ENCODE measurements around the gene SSH2. TPM values are rescaled to one million over a fixed set of nuclear protein-coding genes. Genes with fewer than 3 reads are reported as not detected.
A peak's percentile ranks its signal among the peaks of the same experiment; 100 is the strongest.

The SSH2 gene
- total RNA-seq, 1 experiment from 2014 or later = 8.5 TPM

GRCh38 chr17:29595943-29596774 is 333.9 kb downstream of the SSH2 start:
- TF ChIP-seq CTCF (conservative IDR thresholded peaks at IDR 0.05; ENCODE audit: low read depth, low read length) = no peak
- no peak for TF ChIP-seq EZH2phosphoT487 (IDR thresholded peaks at IDR 0.05; ENCODE audit: borderline replicate concordance, low read length)
- no peak for TF ChIP-seq EZH2 (IDR thresholded peaks at IDR 0.05; ENCODE audit: low read length, unreplicated experiment)

DNA sequence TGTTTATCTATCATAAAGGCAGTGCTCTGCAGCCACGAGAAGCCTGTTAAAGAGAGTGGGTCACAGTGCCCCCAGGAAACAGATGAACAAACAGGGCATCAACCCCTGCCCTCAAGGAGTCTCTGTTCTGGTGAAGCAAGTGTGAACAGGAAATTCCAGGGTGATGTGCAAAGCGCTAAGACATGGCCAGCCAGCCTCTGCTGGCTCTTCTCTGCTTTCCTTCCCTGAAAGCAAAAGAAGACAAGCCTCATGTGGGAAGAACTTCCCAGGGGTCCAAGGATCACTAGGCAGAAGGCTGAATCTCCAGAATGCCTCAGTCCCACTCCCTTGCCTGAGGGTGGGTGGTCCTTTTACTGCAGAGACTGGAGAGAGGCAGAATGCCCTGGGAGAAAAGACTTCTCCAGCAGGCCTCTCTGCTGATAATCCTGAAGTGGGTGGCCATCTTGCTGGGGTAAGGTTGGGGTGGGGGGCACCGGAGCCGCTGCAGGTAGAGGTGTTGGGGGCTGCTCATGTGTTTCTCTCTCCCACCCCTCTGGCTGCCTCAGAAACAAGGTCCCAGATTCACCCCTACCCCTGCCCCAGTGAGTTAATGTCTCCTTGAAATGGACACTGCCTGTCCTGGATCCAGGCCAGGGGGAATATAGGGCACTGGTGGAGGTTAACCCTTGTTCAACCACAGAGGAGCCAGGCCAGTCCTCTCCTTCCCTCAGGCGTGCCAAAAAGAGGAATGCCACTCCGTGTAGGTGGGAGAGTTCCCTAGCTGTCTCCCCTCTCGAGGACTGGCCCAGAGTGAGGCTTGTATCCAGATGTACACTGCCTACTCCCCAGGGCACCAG is 334.7 kb downstream of the SSH2 start:
- Histone ChIP-seq H3K9ac (ENCODE audit: low read length) (no peak overlapping the region), H3K27ac (ENCODE audit: low read length) (no peak overlapping the region)
- intact Hi-C loops (cut with micrococcal nuclease) = no loop called here

More at GRCh38 chr17:29595943-29596774, 333.9 kb downstream of the SSH2 start:
- Histone ChIP-seq H3K9ac (ENCODE audit: low read length) (no peak overlapping the region), H3K9me3 (ENCODE audit: low read length) (no peaks in the 10 kb centered on the region), H3K4me3 (ENCODE audit: low read length) (no peak overlapping the region), H3K4me1 (ENCODE audit: insufficient read depth, low read length) (peaks cover 33% of the 10 kb centered on the region), H3K36me3 (ENCODE audit: low read depth, low read length) (no peaks in the 10 kb centered on the region), H3K79me2 (ENCODE audit: low read length) (peaks cover 8% of the 10 kb centered on the region; the same call in 1 of the 2 replicates), H3K4me2 (ENCODE audit: low read length) (no peak overlapping the region), H2AFZ (ENCODE audit: low read length) (no peak overlapping the region), H3K27me3 (ENCODE audit: low read length) (no peaks in the 10 kb centered on the region), H3F3A (ENCODE audit: low read length, unreplicated experiment) (no peaks in the 10 kb centered on the region), H3K9me2 (replicated peaks; ENCODE audit: low read length) (no peaks in the 10 kb centered on the region), H3K27ac (ENCODE audit: low read length) (no peak overlapping the region), H4K20me1 (ENCODE audit: low read length) (no peaks in the 10 kb centered on the region)
- no peak for ATAC-seq
- ChIA-PET POLR2A (ENCODE audit: unreplicated experiment) (no interaction called here), CTCF (interaction anchor here (0.8 kb wide), 1 partner anchor 21 kb away, joined by 3 read pairs; no protein-coding TSS in a partner anchor)
- no peak for DNase-seq
- intact Hi-C loops (cut with micrococcal nuclease) = no loop called here
- no TSS peak for BruUV-seq (replicated peaks)

More for the DNA sequence above, 334.7 kb downstream of the SSH2 start:
- H3K27me3 ChIP-seq (ENCODE audit: low read length) = no peaks in the 10 kb centered on the region
- no peak overlapping the region for H3K4me3 ChIP-seq (ENCODE audit: low read length)
- no peaks in the 10 kb centered on the region for H3K9me2 ChIP-seq (replicated peaks; ENCODE audit: low read length)
- BruUV-seq (replicated peaks) = no TSS peak
- CTCF ChIA-PET = interaction anchor here (0.8 kb wide), 1 partner anchor 22 kb away, joined by 3 read pairs; no protein-coding TSS in a partner anchor
- TF ChIP-seq CTCF (conservative IDR thresholded peaks at IDR 0.05; ENCODE audit: low read depth, low read length) = no peak
- TF ChIP-seq EZH2phosphoT487 (IDR thresholded peaks at IDR 0.05; ENCODE audit: borderline replicate concordance, low read length) = no peak
- no peak for TF ChIP-seq EZH2 (IDR thresholded peaks at IDR 0.05; ENCODE audit: low read length, unreplicated experiment)
- no peak for ATAC-seq
- no peaks in the 10 kb centered on the region for H3K9me3 ChIP-seq (ENCODE audit: low read length)
- no peaks in the 10 kb centered on the region for H3K36me3 ChIP-seq (ENCODE audit: low read depth, low read length)
- H3K4me1 ChIP-seq (ENCODE audit: insufficient read depth, low read length) = peaks cover 35% of the 10 kb centered on the region
- no peaks in the 10 kb centered on the region for H4K20me1 ChIP-seq (ENCODE audit: low read length)
- H3K79me2 ChIP-seq (ENCODE audit: low read length) = peaks cover 8% of the 10 kb centered on the region; the same call in 1 of the 2 replicates
- H3F3A ChIP-seq (ENCODE audit: low read length, unreplicated experiment) = no peaks in the 10 kb centered on the region
- POLR2A ChIA-PET (ENCODE audit: unreplicated experiment) = no interaction called here
- 0 out of 2 replicates have a peak overlapping the region, but pooled peaks have one; percentile 7 for H3K4me2 ChIP-seq (ENCODE audit: low read length)
- DNase-seq = peak; percentile 30
- no peak overlapping the region for H2AFZ ChIP-seq (ENCODE audit: low read length)

Data from PC-3 (cell line).